IPS DF 4.7 (cell line): ENCODE data around the gene TMEM18.

Source experiments
- DNase-seq: peaks from one replicate; pipeline ENCODE4 v3.0.0-alpha.2; 2013; ENCODE audit warnings: low spot score; ENCODE audit errors: extremely low read depth

The TMEM18 gene

DNA sequence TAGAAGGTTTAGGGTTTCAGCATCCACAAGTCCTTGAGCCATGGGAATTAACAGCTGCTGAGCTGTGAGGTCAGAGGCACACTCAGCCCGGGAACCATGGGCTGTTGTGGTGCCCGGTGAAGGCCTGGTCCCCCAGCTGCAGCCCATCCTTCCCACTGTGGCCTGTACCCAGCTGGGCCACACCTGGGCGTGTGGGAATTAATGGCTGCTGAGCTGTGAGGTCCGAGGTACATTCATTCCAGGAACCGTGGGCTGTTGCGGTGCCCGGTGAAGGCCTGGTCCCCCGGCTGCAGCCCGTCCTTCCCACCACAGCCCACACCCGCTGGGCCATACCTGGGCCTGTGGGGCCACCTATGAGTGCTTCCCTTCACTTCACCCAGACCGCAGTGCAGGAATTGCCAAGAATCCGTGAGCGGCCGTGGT lies 25.2 kb downstream of the TMEM18 start:
- DNase-seq, result no peak

- no peak for DNase-seq
These were observed 26.6 kb downstream of the TMEM18 start for GRCh38 chr2:650343-651310.

- no peak for DNase-seq
These were observed 27.5 kb downstream of the TMEM18 start for GRCh38 chr2:649426-650342.

- DNase-seq, result no peak
These were observed 28.5 kb downstream of the TMEM18 start for GRCh38 chr2:648476-649424.

GRCh38 chr2:647691-648231 lies 29.4 kb downstream of the TMEM18 start:
- DNase-seq, result no peak

DNA sequence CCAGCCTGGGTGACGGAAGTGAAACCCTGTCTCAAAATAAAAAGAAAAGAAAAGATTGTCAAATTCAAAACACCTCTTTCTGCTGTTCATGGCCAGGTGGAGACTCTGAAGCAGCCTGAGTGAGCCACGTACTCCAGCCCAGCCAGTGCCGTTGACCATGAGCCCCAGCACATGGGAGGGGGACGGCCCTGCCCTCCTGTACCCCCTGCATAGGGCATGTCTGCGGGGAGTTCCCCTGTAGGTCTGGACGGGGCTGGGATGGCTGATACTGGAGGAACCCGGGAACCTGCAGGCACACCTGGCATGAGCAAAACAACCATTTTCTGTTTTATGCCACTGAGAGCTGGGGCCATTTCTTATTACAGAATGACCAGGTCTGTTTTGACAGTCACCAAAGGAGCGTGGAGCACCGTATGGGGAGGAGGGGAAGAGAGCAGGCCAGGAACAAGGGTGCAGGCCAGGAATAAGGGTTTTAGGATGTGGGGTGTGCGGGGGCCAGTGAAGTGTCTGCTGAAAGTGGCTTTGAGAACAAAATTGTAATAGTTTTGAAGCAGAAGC lies 30.1 kb downstream of the TMEM18 start:
- DNase-seq, result no peak

DNA sequence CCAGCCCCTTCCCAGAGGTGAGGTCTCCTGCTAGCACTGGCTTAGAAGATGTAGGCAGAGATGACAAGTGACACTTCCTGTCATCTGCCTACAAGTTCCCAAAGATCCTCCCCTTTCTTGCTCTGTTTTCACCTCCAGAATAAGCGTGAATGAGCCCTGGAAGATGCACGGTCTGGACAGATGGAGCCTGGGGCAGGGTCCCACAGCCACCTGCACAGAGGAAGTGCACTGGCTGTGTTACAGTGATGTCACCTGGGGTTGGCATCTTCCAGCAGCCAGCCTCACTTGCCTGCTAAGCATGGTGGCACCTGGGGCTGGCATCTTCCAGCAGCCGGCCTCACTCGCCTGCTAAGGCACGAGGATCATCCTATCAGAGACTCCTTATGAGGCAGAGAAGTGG lies 32.3 kb downstream of the TMEM18 start:
- no peak for DNase-seq

GRCh38 chr2:643761-644160 lies 33.4 kb downstream of the TMEM18 start:
- DNase-seq, result no peak

DNA sequence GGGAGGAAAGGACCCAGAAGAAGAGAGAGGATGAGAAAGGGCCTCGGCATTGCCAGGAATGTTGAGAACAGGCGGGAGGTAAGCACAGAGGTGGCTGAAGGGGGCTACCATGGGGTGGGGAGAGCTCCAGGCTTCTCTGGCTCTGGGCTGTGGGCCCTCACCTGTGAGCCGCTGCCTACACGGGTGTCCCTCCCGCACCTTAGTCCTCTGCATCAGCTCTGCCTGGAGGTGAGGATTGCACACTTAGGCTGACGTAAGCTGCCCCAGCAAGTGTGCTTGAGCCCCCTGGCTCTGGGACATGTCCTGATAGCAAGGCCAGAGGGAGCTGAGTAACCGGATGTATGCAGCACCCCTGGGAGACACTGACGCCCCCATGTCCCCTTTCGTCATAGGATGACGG lies 33.9 kb downstream of the TMEM18 start:
- DNase-seq, result no peak

- no peak for DNase-seq
These were observed 35.1 kb downstream of the TMEM18 start for GRCh38 chr2:641872-642815.

- no peak for DNase-seq
These were observed 35.9 kb downstream of the TMEM18 start for GRCh38 chr2:641164-641871.

DNA sequence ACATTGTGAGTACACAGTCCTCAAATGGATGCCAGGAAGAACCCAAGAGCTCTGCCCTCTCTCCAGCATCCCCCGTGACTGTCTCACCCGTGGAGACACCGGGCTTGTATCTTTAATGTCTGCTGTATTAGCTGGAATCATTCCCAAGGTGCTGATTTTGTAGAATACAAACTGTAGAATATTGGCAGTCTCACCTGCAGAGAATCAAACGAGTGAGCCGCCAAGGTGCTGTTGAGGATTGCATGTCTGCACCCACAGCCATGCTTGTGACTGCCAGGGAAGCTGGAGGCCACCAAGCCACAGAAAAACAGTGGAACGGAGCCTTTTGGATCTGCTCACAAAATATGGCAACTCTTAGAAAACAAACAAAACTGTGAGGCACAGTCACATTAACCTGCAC lies 37.5 kb downstream of the TMEM18 start:
- no peak for DNase-seq

GRCh38 chr2:637804-638203 lies 39.4 kb downstream of the TMEM18 start:
- DNase-seq, result no peak

DNA sequence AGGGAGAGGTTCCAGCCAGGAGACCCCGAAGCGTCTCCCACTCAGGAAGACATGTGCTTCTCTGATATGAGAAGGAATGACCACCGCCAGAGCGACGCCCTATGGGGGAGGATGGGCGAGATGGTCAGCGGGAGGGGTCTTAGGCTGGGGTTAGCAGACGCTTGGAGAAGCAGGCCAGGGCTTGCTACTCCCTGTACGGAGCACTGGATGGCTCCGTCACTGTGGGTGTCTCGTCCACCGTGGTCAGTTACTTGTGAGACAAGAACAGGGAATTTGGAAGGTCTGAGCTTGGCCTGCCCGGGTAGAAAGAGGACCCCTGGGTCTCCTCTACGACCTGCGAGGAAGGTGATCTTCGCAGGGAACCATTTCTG lies 39.8 kb downstream of the TMEM18 start:
- DNase-seq, result no peak

DNA sequence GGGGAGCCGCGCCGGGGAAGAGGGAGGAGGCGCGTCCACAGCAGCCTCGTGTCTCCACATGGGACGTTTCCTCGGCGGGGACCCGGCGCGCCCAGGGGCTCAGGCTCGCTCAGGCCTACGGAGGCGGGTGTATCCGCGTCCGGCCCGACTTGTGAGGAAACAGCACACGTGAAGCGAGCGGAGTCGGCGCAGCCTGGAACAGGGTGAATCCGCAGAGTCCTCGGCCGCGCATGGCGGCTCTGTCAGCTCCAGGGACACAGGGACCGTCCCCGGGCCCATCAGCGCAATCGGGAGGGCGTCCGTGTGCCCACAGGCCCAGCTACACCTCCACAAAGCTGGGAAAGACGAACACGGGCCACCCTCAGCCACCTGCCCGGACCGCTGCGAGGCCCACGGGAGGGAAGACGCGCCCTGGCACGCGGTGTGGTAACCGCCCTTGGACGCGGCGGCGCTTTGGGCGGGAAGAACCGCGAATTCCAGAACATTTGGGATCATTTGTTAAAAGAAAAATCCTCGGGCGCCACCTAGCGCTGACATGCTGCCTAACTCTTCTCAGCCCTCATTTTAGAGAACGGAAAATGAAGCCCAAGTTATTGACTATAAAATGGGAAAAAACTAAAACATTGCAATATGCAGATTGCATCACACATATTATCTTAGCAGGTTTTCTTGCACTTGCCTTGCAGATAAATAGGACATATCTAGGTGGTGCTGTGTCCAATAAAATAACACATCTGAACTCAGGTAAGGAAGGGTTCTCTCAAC lies 40.4 kb downstream of the TMEM18 start:
- DNase-seq, result peak; percentile 14

GRCh38 chr2:635687-636621 lies 41.3 kb downstream of the TMEM18 start:
- no peak for DNase-seq
